DND-41 (cell line): ENCODE measurements around the gene SLC2A9.

ENCODE experiments used
- ATAC-seq: fragments of 200-7000 bp; cut with Tn5 transposase; 3 replicates; pipeline ENCODE4 v1.9.1; 2021; ENCODE audit warnings: low read depth; ENCODE audit not compliant: insufficient read depth
- DNase-seq: peaks from one replicate; pipeline ENCODE4 v3.0.0-alpha.2; 2020
- H2AFZ ChIP-seq: 2 replicates; pipeline ENCODE4 v1.6.0; 2012; ENCODE audit warnings: low read depth, low read length
- H3K27ac ChIP-seq: 2 replicates; pipeline ENCODE4 v1.5.1; 2012; ENCODE audit warnings: low read length, inconsistent platforms
- H3K27me3 ChIP-seq: fragments of 200-600 bp; sonication (generic); 2 replicates; pipeline ENCODE4 v1.6.0; 2012; ENCODE audit warnings: low read length, mild to moderate bottlenecking, inconsistent platforms; ENCODE audit not compliant: insufficient read depth, poor library complexity
- H3K36me3 ChIP-seq: 2 replicates; pipeline ENCODE4 v1.5.1; 2012; ENCODE audit warnings: low read length, inconsistent platforms; ENCODE audit not compliant: insufficient read depth
- H3K4me1 ChIP-seq: 2 replicates; pipeline ENCODE4 v1.5.1; 2012; ENCODE audit warnings: mild to moderate bottlenecking, low read length; ENCODE audit not compliant: insufficient read depth
- H3K4me2 ChIP-seq: 2 replicates; pipeline ENCODE4 v1.6.0; 2012; ENCODE audit warnings: mild to moderate bottlenecking, moderate library complexity, low read length, inconsistent platforms; ENCODE audit not compliant: insufficient read depth
- H3K4me3 ChIP-seq, 2 experiments: fragments of 200-600 bp in 1 of 2; shearing (Covaris generic) in 1 of 2; 2 replicates each; pipeline ENCODE4 v1.5.1; 2012 to 2016; ENCODE audit warnings: inconsistent platforms in 2 of 2, low read length in 2 of 2, mild to moderate bottlenecking in 2 of 2, low read depth in 1 of 2, moderate library complexity in 1 of 2
- H3K79me2 ChIP-seq: 2 replicates; pipeline ENCODE4 v1.6.0; 2012; ENCODE audit warnings: low read length, inconsistent platforms; ENCODE audit not compliant: insufficient read depth
- H3K9ac ChIP-seq: 2 replicates; pipeline ENCODE4 v1.6.0; 2012; ENCODE audit warnings: low read depth, mild to moderate bottlenecking, inconsistent platforms, low read length, moderate library complexity
- H3K9me3 ChIP-seq: 2 replicates; pipeline ENCODE4 v1.5.1; 2012; ENCODE audit warnings: low read length, moderate library complexity, mild to moderate bottlenecking, inconsistent platforms; ENCODE audit not compliant: insufficient read depth, severe bottlenecking
- H4K20me1 ChIP-seq: 2 replicates; pipeline ENCODE4 v1.6.0; 2012; ENCODE audit warnings: low read length; ENCODE audit not compliant: insufficient read depth
- EZH2 ChIP-seq: IDR thresholded peaks from 3 replicates; pipeline ENCODE4 v1.6.1; 2012; ENCODE audit warnings: borderline replicate concordance, low read depth, mild to moderate bottlenecking, moderate library complexity, low read length, inconsistent platforms; ENCODE audit not compliant: severe bottlenecking
- TF ChIP-seq, protein P1 (sequence below): IDR thresholded peaks from 2 replicates; pipeline ENCODE4 v1.5.1; 2012; ENCODE audit warnings: borderline replicate concordance, low read length, moderate library complexity, mild to moderate bottlenecking; ENCODE audit not compliant: poor library complexity, severe bottlenecking; ENCODE audit errors: extremely low read depth

The SLC2A9 gene

DNA sequence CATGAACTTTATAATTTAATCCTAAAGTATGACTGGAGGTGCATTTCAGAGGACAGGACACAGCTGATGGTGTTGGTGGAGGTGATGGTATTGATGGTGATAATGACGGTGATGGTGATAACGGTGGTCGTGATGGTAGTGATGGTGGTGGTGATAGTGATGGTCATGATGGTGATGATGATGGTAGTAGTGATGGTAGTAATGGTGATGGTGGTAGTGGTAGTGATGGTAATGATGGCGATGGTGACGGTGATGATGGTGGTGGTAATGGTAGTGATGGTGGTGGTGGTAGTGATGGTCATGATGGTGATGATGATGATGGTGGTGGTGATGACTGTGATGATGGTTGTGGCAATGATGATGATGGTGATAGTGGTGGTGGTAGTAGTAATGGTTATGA lies 40.4 kb downstream of the SLC2A9 start:
- DNase-seq = no peak
- H3K27ac ChIP-seq = no peak overlapping the region
- no peak for ATAC-seq
- H3K4me3 ChIP-seq = no peak overlapping the region
- no peaks in the 10 kb centered on the region for H3K79me2 ChIP-seq
- no peaks in the 10 kb centered on the region for H4K20me1 ChIP-seq
- H3K9ac ChIP-seq = no peak overlapping the region
- no peaks in the 10 kb centered on the region for H3K4me1 ChIP-seq
- H3K4me2 ChIP-seq = no peak overlapping the region
- no peak overlapping the region for H2AFZ ChIP-seq
- H3K27me3 ChIP-seq = no peaks in the 10 kb centered on the region
- H3K36me3 ChIP-seq = no peaks in the 10 kb centered on the region
- no peaks in the 10 kb centered on the region for H3K9me3 ChIP-seq
- no peak for TF ChIP-seq EZH2
- TF ChIP-seq, protein P1, sequence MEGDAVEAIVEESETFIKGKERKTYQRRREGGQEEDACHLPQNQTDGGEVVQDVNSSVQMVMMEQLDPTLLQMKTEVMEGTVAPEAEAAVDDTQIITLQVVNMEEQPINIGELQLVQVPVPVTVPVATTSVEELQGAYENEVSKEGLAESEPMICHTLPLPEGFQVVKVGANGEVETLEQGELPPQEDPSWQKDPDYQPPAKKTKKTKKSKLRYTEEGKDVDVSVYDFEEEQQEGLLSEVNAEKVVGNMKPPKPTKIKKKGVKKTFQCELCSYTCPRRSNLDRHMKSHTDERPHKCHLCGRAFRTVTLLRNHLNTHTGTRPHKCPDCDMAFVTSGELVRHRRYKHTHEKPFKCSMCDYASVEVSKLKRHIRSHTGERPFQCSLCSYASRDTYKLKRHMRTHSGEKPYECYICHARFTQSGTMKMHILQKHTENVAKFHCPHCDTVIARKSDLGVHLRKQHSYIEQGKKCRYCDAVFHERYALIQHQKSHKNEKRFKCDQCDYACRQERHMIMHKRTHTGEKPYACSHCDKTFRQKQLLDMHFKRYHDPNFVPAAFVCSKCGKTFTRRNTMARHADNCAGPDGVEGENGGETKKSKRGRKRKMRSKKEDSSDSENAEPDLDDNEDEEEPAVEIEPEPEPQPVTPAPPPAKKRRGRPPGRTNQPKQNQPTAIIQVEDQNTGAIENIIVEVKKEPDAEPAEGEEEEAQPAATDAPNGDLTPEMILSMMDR = no peak

DNA sequence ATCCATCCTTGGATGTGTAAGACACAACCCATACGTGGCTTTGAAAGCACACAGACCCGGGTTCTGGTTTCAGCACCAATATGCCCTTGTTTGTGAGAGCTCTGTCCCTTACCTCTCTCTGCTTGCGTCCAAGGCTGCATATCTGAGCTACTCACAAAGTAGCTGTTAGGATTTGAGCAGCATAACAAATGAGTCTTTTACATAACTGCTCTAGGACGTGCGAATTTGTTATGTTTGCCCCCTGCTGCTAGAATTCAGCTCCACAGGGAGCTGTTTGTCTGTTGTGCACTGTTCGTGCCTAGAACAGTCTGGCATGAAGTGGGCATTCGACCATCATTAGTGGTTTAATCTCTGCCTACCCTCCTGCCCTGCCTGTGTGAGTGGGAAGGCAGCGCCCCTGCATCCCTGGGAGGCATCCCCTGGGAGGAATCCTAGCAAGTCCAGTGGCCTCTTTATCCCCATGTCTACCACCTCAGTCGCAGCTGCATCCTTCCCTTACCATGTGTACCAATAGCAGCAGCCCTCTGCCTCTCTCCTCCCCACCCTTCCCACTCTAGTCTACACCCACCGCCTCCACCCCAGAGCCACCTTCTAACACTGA lies 42.1 kb downstream of the SLC2A9 start:
- ATAC-seq = no peak

DNA sequence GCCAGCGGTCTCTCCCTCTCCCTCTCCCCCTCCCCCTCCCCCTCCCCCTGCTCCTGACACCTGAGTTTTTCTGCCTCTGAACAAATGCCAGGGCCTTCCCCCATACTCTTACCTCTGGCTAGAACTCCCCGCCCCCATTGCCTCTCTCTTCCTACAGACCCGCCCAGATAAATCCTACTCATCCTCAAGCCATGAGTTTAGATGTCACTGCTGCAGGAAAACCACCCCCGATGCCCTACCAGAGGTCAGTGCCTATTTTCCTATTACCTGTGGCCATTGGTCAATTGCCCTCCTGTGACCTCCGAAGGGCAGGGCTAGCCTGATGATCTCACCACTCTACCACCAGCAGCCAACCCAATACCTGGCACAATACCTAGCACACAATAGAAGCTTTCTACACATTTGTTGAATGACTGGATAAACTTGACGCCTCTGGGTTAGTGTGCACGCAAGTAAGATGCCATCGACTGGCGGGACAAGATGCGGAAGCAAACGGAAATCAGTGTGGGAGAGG lies 43.7 kb downstream of the SLC2A9 start:
- no peak for ATAC-seq
- H3K79me2 ChIP-seq = no peaks in the 10 kb centered on the region
- H3K4me3 ChIP-seq = no peak overlapping the region

More for the DNA sequence above, 42.1 kb downstream of the SLC2A9 start:
- no peak overlapping the region for H3K4me2 ChIP-seq
- H2AFZ ChIP-seq = no peak overlapping the region
- H4K20me1 ChIP-seq = no peaks in the 10 kb centered on the region
- H3K36me3 ChIP-seq = no peaks in the 10 kb centered on the region
- no peaks in the 10 kb centered on the region for H3K79me2 ChIP-seq
- no peak for DNase-seq
- no peaks in the 10 kb centered on the region for H3K9me3 ChIP-seq
- no peak overlapping the region for H3K4me3 ChIP-seq
- TF ChIP-seq, protein P1 = no peak
- no peak for TF ChIP-seq EZH2
- no peaks in the 10 kb centered on the region for H3K4me1 ChIP-seq
- H3K27me3 ChIP-seq = no peaks in the 10 kb centered on the region
- H3K9ac ChIP-seq = no peak overlapping the region
- H3K27ac ChIP-seq = no peak overlapping the region

More for the DNA sequence above, 43.7 kb downstream of the SLC2A9 start:
- Histone ChIP-seq H2AFZ (no peak overlapping the region), H3K9ac (no peak overlapping the region), H3K36me3 (no peaks in the 10 kb centered on the region), H3K27ac (no peak overlapping the region), H3K4me2 (no peak overlapping the region), H3K27me3 (no peaks in the 10 kb centered on the region), H3K4me1 (no peaks in the 10 kb centered on the region), H3K9me3 (no peaks in the 10 kb centered on the region), H4K20me1 (no peaks in the 10 kb centered on the region)
- no peak for DNase-seq
- TF ChIP-seq, protein P1 = no peak
- no peak for TF ChIP-seq EZH2
